WTC11 (cell line): ENCODE measurements around the gene ARHGEF33. TPM values are rescaled to one million over a fixed set of nuclear protein-coding genes. Genes with fewer than 3 reads are reported as not detected.

Experiments
- ATAC-seq: fragments of 200-7000 bp; cut with Tn5 transposase; 2 replicates; pipeline ENCODE4 v1.10.0; 2021; ENCODE audit warnings: mild to moderate bottlenecking, moderate library complexity
- CTCF ChIA-PET: fragments of 300-600 bp; sonication (Branson Sonifier 250); formaldehyde crosslinking; loops from one replicate; lab custom pipeline; 2021; ENCODE audit warnings: antibody characterized with exemption; lab: Charles Lee
- POLR2A ChIA-PET: fragments of 350-600 bp; sonication (Branson Sonifier 250); formaldehyde crosslinking; loops from one replicate; lab custom pipeline; 2021; ENCODE audit warnings: antibody characterized with exemption; lab: Charles Lee
- DNase-seq: peaks from one replicate; pipeline ENCODE4 v3.0.0; 2021; ENCODE audit warnings: low spot score
- H3K27ac Mint-ChIP-seq: 2 replicates; pipeline ENCODE4 v1.8.0; 2021; ENCODE audit warnings: mixed read lengths
- H3K27me3 Mint-ChIP-seq: 2 replicates; pipeline ENCODE4 v1.8.0; 2021; ENCODE audit warnings: low read depth, mild to moderate bottlenecking, moderate library complexity, mixed read lengths
- H3K36me3 Mint-ChIP-seq: 2 replicates; pipeline ENCODE4 v1.8.0; 2021; ENCODE audit warnings: mixed read lengths
- H3K4me1 Mint-ChIP-seq: 2 replicates; pipeline ENCODE4 v1.8.0; 2022; ENCODE audit warnings: mixed read lengths
- H3K4me3 Mint-ChIP-seq: 2 replicates; pipeline ENCODE4 v1.8.0; 2021; ENCODE audit warnings: mild to moderate bottlenecking, moderate library complexity, mixed read lengths
- H3K9me3 Mint-ChIP-seq: 2 replicates; pipeline ENCODE4 v1.8.0; 2021; ENCODE audit warnings: mixed read lengths
- ATF2 ChIP-seq: sonication (generic); formaldehyde crosslinking; IDR thresholded peaks from 2 replicates; pipeline ENCODE4 v1.8.1; 2022; ENCODE audit warnings: low read depth, missing genetic modification reagents, borderline replicate concordance
- CDX4 ChIP-seq: fragments of 250-450 bp; sonication (Bioruptor Pico); IDR thresholded peaks from 2 replicates; pipeline ENCODE4 v1.9.0; 2021; ENCODE audit warnings: moderate library complexity, mild to moderate bottlenecking, inconsistent platforms, borderline replicate concordance
- CREB1 ChIP-seq: sonication (generic); formaldehyde crosslinking; IDR thresholded peaks from 2 replicates; pipeline ENCODE4 v1.8.0; 2023; ENCODE audit warnings: mild to moderate bottlenecking, missing genetic modification reagents
- CTCF ChIP-seq: fragments of 200-600 bp; IDR thresholded peaks from 2 replicates; pipeline ENCODE4 v1.8.0; 2022; ENCODE audit warnings: antibody characterized with exemption
- E2F1 ChIP-seq: sonication (generic); formaldehyde crosslinking; IDR thresholded peaks from 2 replicates; pipeline ENCODE4 v1.8.0; 2022; ENCODE audit warnings: mild to moderate bottlenecking, missing genetic modification reagents
- E2F5 ChIP-seq: sonication (generic); formaldehyde crosslinking; IDR thresholded peaks from 2 replicates; pipeline ENCODE4 v1.8.1; 2022; ENCODE audit warnings: mild to moderate bottlenecking, moderate library complexity, missing genetic modification reagents
- ETV6 ChIP-seq: sonication (generic); formaldehyde crosslinking; IDR thresholded peaks from 2 replicates; pipeline ENCODE4 v1.8.1; 2022; ENCODE audit warnings: mild to moderate bottlenecking, missing genetic modification reagents
- GRHL2 ChIP-seq: fragments of 250-450 bp; sonication (Bioruptor Pico); IDR thresholded peaks from 2 replicates; pipeline ENCODE4 v1.8.0; 2022; ENCODE audit warnings: mild to moderate bottlenecking, moderate library complexity; ENCODE audit not compliant: insufficient replicate concordance, severe bottlenecking
- GTF2I ChIP-seq: fragments of 250-450 bp; sonication (Bioruptor Pico); conservative IDR thresholded peaks from 2 replicates; pipeline ENCODE4 v1.4.0; 2021; ENCODE audit warnings: mild to moderate bottlenecking
- HMGA2 ChIP-seq: fragments of 250-450 bp; sonication (Bioruptor Pico); IDR thresholded peaks from 2 replicates; pipeline ENCODE4 v1.4.0; 2021; ENCODE audit warnings: mild to moderate bottlenecking, moderate library complexity
- IRF1 ChIP-seq: sonication (generic); formaldehyde crosslinking; IDR thresholded peaks from 2 replicates; pipeline ENCODE4 v1.8.0; 2023; ENCODE audit warnings: missing genetic modification reagents
- MAX ChIP-seq: sonication (generic); formaldehyde crosslinking; IDR thresholded peaks from 2 replicates; pipeline ENCODE4 v1.8.0; 2022; ENCODE audit warnings: mild to moderate bottlenecking, missing genetic modification reagents
- MYBL2 ChIP-seq: sonication (generic); formaldehyde crosslinking; IDR thresholded peaks from 2 replicates; pipeline ENCODE4 v1.8.1; 2023; ENCODE audit warnings: mild to moderate bottlenecking, moderate library complexity, missing genetic modification reagents
- PRDM15 ChIP-seq: sonication (generic); formaldehyde crosslinking; IDR thresholded peaks from 2 replicates; pipeline ENCODE4 v1.8.0; 2022; ENCODE audit warnings: missing genetic modification reagents
- PRRX2 ChIP-seq: fragments of 250-450 bp; sonication (Bioruptor Pico); IDR thresholded peaks from 2 replicates; pipeline ENCODE4 v1.8.0; 2021; ENCODE audit warnings: mild to moderate bottlenecking
- SMAD3 ChIP-seq: sonication (generic); formaldehyde crosslinking; IDR thresholded peaks from 2 replicates; pipeline ENCODE4 v1.8.0; 2022; ENCODE audit warnings: missing genetic modification reagents, mild to moderate bottlenecking, borderline replicate concordance
- TCF7 ChIP-seq: sonication (generic); formaldehyde crosslinking; IDR thresholded peaks from 2 replicates; pipeline ENCODE4 v1.8.0; 2022; ENCODE audit warnings: mild to moderate bottlenecking, low read depth, missing genetic modification reagents, moderate library complexity
- USF2 ChIP-seq: sonication (generic); formaldehyde crosslinking; IDR thresholded peaks from 2 replicates; pipeline ENCODE4 v1.8.1; 2023; ENCODE audit warnings: mild to moderate bottlenecking, missing genetic modification reagents, moderate library complexity
- ZMAT4 ChIP-seq: fragments of 250-450 bp; sonication (Bioruptor Pico); IDR thresholded peaks from 2 replicates; pipeline ENCODE4 v1.9.0; 2021; ENCODE audit warnings: mild to moderate bottlenecking
- ZNF416 ChIP-seq: fragments of 250-450 bp; sonication (Bioruptor Pico); IDR thresholded peaks from 2 replicates; pipeline ENCODE4 v1.9.0; 2021; ENCODE audit warnings: mild to moderate bottlenecking, inconsistent platforms
- total RNA-seq: library from RNA; stranded (reverse); gene quantifications from 3 replicates; pipeline ENCODE4 v1.2.3, GENCODE V29; 2021

ARHGEF33 gene
- total RNA-seq, 1 experiment from 2014 or later: 0.42 TPM

GRCh38 chr2:38871432-38871831 lies 18.2 kb upstream of the ARHGEF33 start (continued):
- TF ChIP-seq E2F5 (CRISPR knock-in tag) (no peak), E2F1 (CRISPR knock-in tag) (no peak), PRDM15 (CRISPR knock-in tag) (no peak), PRRX2 (CRISPR knock-in tag) (no peak), CTCF (no peak), USF2 (CRISPR knock-in tag) (no peak)

- peaks cover 8% of the 10 kb centered on the region; the same call in 1 of the 2 replicates for H3K36me3 Mint-ChIP-seq
- DNase-seq: no peak
- CTCF ChIA-PET: no interaction called here
- peaks cover 17% of the 10 kb centered on the region for H3K9me3 Mint-ChIP-seq
- POLR2A ChIA-PET: no interaction called here
- no peaks in the 10 kb centered on the region for H3K27me3 Mint-ChIP-seq
- TF ChIP-seq PRRX2 (CRISPR knock-in tag) (no peak), ZNF416 (CRISPR knock-in tag) (no peak), CREB1 (CRISPR knock-in tag) (no peak), ZMAT4 (CRISPR knock-in tag) (no peak), HMGA2 (no peak), ATF2 (CRISPR knock-in tag) (no peak), TCF7 (CRISPR knock-in tag) (no peak), MAX (CRISPR knock-in tag) (no peak), CTCF (no peak), GTF2I (CRISPR knock-in tag) (no peak), SMAD3 (CRISPR knock-in tag) (no peak), ETV6 (CRISPR knock-in tag) (no peak), GRHL2 (no peak), CDX4 (CRISPR knock-in tag) (no peak), MYBL2 (no peak), IRF1 (CRISPR knock-in tag) (no peak)
- TF ChIP-seq, all 79 proteins: peak for 0
- ATAC-seq: no peak
- Mint-ChIP-seq H3K27ac (no peak overlapping the region), H3K4me1 (peaks cover 14% of the 10 kb centered on the region), H3K4me3 (no peak overlapping the region)
Measured at GRCh38 chr2:38873763-38874162, 15.9 kb upstream of the ARHGEF33 start.
